GM12865 (cell line): ENCODE data around the gene PARP3.
A peak's percentile ranks its signal among the peaks of the same experiment; 100 is the strongest.

ENCODE experiments used
- DNase-seq: peaks from one replicate; pipeline ENCODE4 v3.0.0; 2010; ENCODE audit warnings: low read depth
- H3K4me3 ChIP-seq: 2 replicates; pipeline ENCODE4 v1.5.1; 2011; ENCODE audit warnings: mild to moderate bottlenecking, low read depth, low read length, control low read depth
- TF ChIP-seq, protein P1 (sequence below): IDR thresholded peaks from 2 replicates; pipeline ENCODE4 v1.5.1; 2011; ENCODE audit warnings: low read length, control low read depth, low read depth, inconsistent platforms; ENCODE audit not compliant: insufficient read depth; ENCODE audit errors: missing control alignments

The PARP3 gene

DNA sequence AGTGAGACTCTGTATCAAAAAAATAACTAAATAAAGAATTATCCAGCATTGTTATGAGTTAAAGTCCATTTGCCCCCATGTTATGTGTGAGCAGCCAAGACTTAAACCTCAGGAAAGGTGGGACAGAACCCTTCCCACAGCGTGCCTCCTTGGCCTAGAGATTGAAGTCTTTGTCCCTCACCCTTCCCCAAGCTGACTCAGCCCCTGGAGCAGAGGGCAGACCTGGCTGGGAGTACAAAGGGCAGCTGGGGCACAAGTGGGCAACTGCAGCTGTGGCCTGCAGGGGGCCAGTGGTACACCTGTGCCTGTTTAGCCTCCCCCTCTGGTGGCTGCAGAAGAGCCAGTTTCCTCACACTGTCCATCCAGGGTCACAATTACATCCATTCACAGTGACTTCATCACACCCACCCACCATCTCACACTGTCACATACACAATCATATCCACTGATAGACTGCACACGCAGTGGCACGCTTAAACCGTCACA is 40.2 kb downstream of the PARP3 start:
- DNase-seq: peak; percentile 80
- TF ChIP-seq, protein P1, sequence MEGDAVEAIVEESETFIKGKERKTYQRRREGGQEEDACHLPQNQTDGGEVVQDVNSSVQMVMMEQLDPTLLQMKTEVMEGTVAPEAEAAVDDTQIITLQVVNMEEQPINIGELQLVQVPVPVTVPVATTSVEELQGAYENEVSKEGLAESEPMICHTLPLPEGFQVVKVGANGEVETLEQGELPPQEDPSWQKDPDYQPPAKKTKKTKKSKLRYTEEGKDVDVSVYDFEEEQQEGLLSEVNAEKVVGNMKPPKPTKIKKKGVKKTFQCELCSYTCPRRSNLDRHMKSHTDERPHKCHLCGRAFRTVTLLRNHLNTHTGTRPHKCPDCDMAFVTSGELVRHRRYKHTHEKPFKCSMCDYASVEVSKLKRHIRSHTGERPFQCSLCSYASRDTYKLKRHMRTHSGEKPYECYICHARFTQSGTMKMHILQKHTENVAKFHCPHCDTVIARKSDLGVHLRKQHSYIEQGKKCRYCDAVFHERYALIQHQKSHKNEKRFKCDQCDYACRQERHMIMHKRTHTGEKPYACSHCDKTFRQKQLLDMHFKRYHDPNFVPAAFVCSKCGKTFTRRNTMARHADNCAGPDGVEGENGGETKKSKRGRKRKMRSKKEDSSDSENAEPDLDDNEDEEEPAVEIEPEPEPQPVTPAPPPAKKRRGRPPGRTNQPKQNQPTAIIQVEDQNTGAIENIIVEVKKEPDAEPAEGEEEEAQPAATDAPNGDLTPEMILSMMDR: peak; percentile 79

DNA sequence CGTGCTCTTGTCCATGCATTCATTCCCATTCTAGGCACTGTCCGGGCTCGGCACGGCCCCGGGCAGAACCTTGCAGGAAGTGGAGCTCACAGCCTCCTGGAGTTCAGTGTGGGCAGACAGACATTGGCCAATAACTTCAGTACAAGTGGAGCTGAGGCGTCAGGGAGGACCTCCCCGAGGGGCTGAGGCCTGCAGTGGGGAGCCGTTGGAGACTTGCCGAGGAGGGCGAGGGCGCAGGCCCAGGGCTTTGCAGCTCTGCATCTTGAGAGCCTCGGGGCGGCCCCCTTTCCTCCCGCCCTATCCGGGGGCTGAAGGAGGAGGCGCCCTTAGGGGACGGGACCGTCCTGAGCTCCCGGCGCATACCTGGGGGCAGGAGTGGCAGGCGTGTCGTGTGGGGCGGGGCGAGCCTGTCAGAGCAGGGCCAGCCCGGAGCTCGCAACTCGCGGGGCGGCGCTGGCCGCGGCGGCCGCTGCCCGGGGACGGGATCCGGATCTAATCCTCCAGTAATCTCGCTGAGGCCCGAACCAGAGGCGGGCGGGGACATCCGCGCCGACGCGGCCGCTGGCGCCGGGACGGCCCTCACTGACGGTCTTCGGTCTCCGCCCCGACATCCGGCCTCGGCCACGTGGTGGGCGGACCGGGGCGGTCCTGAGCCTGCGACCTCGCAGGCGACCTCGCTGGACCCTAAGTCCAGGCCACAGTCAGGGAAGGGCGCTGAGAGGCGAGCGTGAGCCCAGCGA is 40.8 kb downstream of the PARP3 start, which contains the start of gene ACY1:
TSS of gene ACY1 (plus strand) at position 698 of the 740 bp plus-strand sequence. CDS start 530 bp downstream, outside the sequence.
- peak; percentile 89 for DNase-seq
- peak within 1 kb of the TSS; percentile 98 for H3K4me3 ChIP-seq
- TF ChIP-seq, protein P1: no peak

More for the DNA sequence above, 40.2 kb downstream of the PARP3 start:
- peak overlapping the region; percentile 98 for H3K4me3 ChIP-seq

DNA sequence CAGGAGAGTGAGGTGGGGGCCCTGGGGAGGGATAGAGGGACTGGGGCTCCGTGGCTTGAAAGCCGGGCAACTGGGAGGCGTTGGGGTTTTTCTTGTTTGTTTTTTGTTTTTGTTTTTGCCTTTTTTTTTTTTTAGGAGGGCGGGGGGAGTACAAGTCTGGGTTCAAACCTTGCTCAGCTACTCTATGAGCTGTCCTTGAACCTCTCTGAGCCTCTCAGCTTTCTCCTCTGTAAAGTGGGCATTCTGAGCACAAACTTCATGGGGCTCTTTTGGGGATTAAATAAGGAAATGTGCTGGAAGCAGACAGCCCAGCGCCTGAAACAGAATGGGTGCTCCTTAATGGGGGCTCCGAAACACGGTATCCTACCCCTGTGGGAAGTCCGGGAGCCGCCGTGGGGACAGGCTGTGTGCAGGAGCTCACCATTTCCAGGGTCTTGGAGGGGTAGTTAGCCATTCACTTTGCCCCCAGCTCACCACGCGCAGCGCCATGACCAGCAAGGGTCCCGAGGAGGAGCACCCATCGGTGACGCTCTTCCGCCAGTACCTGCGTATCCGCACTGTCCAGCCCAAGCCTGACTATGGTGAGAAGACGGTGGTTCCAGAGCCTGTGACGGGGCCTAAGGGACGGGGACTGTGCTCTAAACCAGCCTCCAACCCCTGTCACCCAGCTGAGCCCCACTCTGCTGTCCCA is 41.6 kb downstream of the PARP3 start:
- peak overlapping the region; percentile 98 for H3K4me3 ChIP-seq
- TF ChIP-seq, protein P1: no peak
- DNase-seq: no peak

DNA sequence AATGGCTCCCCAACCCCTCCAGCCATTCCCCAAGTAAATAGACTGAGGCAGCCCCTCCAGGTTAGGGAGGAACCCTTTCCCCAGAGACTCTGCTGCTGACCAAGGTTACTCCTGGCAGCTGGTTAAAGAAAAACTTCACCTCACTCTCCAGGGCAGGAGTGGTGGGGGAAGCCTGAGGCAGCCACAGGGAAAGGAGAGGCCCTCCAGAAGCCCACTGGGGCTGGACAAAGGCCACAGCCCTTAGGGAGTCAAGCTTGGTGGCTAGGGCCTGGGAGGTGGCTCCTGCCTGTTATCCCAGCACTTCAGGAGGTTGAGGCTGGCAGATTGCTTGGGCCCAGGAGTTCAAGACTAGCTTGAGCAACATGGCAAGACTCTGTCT is 42.1 kb downstream of the PARP3 start:
- no peak for DNase-seq
- TF ChIP-seq, protein P1: no peak
- no peak overlapping the region for H3K4me3 ChIP-seq

DNA sequence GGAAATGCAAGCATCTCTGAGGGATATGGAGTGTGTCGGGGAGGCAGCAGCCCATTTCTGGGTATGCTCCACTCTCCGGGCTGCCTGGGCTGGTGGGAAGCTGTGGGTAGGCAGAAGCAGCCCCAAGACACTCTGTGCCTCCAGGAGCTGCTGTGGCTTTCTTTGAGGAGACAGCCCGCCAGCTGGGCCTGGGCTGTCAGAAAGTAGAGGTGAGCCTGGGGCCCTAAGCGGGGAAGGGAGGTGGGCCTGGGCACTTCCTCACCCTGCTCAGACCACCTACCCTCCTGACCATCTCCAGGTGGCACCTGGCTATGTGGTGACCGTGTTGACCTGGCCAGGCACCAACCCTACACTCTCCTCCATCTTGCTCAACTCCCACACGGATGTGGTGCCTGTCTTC is 42.9 kb downstream of the PARP3 start:
- H3K4me3 ChIP-seq: no peak overlapping the region
- DNase-seq: no peak
- TF ChIP-seq, protein P1: no peak

DNA sequence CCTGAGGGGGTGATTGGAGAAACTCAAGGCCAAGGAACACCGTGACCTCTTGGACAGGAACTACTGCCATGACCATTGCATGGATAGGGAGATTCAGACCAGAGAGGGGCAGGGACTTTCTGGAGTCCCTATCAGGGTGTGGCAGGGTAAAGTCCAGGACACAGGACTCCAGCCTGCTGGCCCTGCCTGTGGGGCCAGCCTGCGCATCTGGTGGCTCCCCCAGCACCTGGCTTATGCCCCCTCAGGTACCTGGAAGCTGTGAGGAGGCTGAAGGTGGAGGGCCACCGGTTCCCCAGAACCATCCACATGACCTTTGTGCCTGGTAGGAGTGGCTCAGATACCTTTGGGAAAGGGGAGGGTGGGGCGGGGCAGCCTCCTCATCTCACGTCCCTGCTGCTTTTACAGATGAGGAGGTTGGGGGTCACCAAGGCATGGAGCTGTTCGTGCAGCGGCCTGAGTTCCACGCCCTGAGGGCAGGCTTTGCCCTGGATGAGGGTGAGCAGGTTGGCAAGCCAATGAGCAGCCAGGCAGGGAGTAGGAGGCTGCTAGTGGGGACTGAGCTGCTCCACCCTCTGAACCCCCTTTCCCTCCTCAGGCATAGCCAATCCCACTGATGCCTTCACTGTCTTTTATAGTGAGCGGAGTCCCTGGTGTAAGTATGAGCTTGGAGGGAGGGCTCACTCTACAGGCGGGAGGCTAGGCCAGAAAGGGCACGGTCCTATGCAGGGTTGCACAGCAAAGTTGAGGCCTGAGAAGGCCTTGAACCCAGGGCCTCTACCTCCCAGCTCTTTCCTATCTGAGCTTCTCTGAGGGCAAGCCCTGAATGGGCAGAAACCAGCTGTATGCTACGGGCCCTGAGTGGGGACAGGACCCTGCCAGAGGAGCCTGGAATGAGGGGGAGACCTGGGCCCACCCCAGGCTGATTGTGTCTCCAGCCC is 44.1 kb downstream of the PARP3 start:
- no peak for DNase-seq
- H3K4me3 ChIP-seq: no peak overlapping the region
- TF ChIP-seq, protein P1: no peak
